Astrocyte of the cerebellum (primary cell): ENCODE results near the gene ZSWIM7.

Source experiments
- DNase-seq: peaks from one replicate; pipeline ENCODE4 v3.0.0-alpha.2; 2011; ENCODE audit warnings: low read depth
- H3K4me3 ChIP-seq: 2 replicates; pipeline ENCODE4 v1.5.1; 2011; ENCODE audit warnings: mild to moderate bottlenecking, low read depth, low read length, moderate library complexity
- CTCF ChIP-seq: IDR thresholded peaks from 2 replicates; pipeline ENCODE4 v1.5.1; 2012; ENCODE audit warnings: low read length, low read depth, moderate library complexity, mild to moderate bottlenecking; ENCODE audit errors: missing control alignments
- in situ Hi-C: cut with HindIII; loops from 2 replicates; pipeline ENCODE4 v1.10.0; 2017; ENCODE audit warnings: low sequenced_read_pairs

Gene ZSWIM7

GRCh38 chr17:15954222-15954621 is 45.3 kb downstream of the ZSWIM7 start:
- no peak for DNase-seq
- no peak overlapping the region for H3K4me3 ChIP-seq
- in situ Hi-C loops = no loop called here
- TF ChIP-seq CTCF = no peak

- in situ Hi-C loops = no loop called here
- no peak for DNase-seq
- no peak for TF ChIP-seq CTCF
- H3K4me3 ChIP-seq = no peak overlapping the region
These were observed 46.4 kb downstream of the ZSWIM7 start for GRCh38 chr17:15952916-15953790.

GRCh38 chr17:15952048-15952532 is 47.4 kb downstream of the ZSWIM7 start:
- H3K4me3 ChIP-seq = no peak overlapping the region
- no peak for TF ChIP-seq CTCF
- in situ Hi-C loops = no loop called here
- DNase-seq = no peak

GRCh38 chr17:15951368-15952047 is 48.0 kb downstream of the ZSWIM7 start:
- no peak overlapping the region for H3K4me3 ChIP-seq
- in situ Hi-C loops = no loop called here
- DNase-seq = no peak
- no peak for TF ChIP-seq CTCF

- in situ Hi-C loops = loop anchor here (10.0 kb wide), 1 partner anchor 87 kb away; no protein-coding TSS in a partner anchor
- no peak overlapping the region for H3K4me3 ChIP-seq
- no peak for TF ChIP-seq CTCF
- no peak for DNase-seq
These were observed 51.3 kb downstream of the ZSWIM7 start for GRCh38 chr17:15947976-15948752.

GRCh38 chr17:15947271-15947670 is 52.2 kb downstream of the ZSWIM7 start:
- no peak for DNase-seq
- peak overlapping the region; percentile 67 for H3K4me3 ChIP-seq
- in situ Hi-C loops = loop anchor here (10.0 kb wide), 1 partner anchor 88 kb away; no protein-coding TSS in a partner anchor
- no peak for TF ChIP-seq CTCF
